ENCODE measurements around the gene UBE2D2.

DNA sequence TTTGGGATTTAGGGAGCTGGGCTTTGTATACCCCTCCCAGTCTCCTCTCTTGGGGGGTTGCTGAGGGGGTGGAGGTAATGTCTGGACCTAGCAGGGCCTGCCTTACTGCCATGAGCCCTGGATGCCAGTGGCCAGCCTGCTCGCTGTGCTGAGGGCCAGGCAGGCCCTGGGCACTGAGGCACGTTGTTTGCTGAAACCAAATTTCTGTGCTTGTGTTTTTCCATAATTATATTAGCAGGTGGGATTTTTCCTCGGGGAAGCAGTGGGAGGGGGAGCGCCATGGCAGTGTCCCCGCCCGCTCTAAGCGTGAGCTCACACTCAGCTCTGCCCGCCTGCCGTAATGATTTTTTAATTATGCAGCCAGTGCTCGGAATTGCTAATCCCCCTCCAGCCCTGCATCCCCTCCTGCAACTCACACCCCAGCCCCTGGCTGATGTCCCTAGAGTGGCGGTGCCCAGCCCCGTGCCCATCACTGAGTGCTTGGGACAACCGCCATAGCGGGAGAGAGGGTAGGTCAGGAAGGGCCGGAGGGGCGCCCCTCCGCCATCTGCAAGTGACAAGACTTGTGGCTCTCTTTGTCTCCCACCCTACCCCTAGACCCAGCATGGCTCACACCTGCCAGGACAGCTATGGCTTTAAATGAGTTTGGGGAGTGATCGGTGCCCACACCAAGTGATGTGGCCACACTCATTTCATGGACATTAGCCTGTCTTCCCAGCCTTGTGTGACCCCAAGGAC is 108.0 kb downstream of the UBE2D2 start:
- TF ChIP-seq, protein P1, sequence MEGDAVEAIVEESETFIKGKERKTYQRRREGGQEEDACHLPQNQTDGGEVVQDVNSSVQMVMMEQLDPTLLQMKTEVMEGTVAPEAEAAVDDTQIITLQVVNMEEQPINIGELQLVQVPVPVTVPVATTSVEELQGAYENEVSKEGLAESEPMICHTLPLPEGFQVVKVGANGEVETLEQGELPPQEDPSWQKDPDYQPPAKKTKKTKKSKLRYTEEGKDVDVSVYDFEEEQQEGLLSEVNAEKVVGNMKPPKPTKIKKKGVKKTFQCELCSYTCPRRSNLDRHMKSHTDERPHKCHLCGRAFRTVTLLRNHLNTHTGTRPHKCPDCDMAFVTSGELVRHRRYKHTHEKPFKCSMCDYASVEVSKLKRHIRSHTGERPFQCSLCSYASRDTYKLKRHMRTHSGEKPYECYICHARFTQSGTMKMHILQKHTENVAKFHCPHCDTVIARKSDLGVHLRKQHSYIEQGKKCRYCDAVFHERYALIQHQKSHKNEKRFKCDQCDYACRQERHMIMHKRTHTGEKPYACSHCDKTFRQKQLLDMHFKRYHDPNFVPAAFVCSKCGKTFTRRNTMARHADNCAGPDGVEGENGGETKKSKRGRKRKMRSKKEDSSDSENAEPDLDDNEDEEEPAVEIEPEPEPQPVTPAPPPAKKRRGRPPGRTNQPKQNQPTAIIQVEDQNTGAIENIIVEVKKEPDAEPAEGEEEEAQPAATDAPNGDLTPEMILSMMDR (IDR thresholded peaks at IDR 0.05; ENCODE audit: insufficient read depth, low read length): no peak
- TF ChIP-seq REST (IDR thresholded peaks at IDR 0.05; ENCODE audit: insufficient replicate concordance, low read depth): no peak

Measured in HL-60 (cell line).